K562 (cell line): Measurements from ENCODE around the gene COP1. TPM values are rescaled to one million over a fixed set of nuclear protein-coding genes. Genes with fewer than 3 reads are reported as not detected.

Experiments used
- ATAC-seq: fragments of 200-7000 bp; cut with Tn5 transposase; 3 replicates; pipeline ENCODE4 v1.9.1; 2020; ENCODE audit warnings: moderate library complexity
- BruUV-seq: library from RNA; stranded (reverse); fragments of 400-500 nt; replicated peaks from 2 replicates; lab custom pipeline; 2021; lab: Mats Ljungman, UMichigan
- CTCF ChIA-PET: fragments of 300-600 bp; formaldehyde crosslinking; extraction: SDS; loops from one replicate; lab custom pipeline; 2021; ENCODE audit warnings: low intra/inter-chr PET ratio; lab: Yijun Ruan, JAX
- POLR2A ChIA-PET: fragments of 300-600, 350-650 bp; sonication (Branson Sonifier 250); formaldehyde crosslinking; extraction: SDS; loops from one replicate; lab custom pipeline; 2021; ENCODE audit warnings: antibody characterized with exemption, inconsistent platforms; lab: Yijun Ruan, JAX
- DNase-seq, 4 experiments: peaks; one replicate each; pipeline versions ENCODE4 v3.0.0 to v3.0.0-alpha.2; 2011 to 2018; ENCODE audit warnings: low spot score in 3 of 4, mixed read lengths in 3 of 4; ENCODE audit errors: extremely low read depth in 1 of 4
- FAIRE-seq: peaks from 2 replicates; lab custom pipeline; 2011; peaks lifted over from hg19 to GRCh38; lab: Jason Lieb, UNC
- H2AFZ ChIP-seq: 2 replicates; pipeline ENCODE4 v1.6.0; 2011; ENCODE audit warnings: low read depth, low read length, control low read depth, inconsistent platforms
- H3K27ac ChIP-seq: fragments of 200-600 bp; 3 replicates; pipeline ENCODE4 v1.8.0; 2011; ENCODE audit warnings: low read depth, mild to moderate bottlenecking, control low read depth, inconsistent platforms, low read length, moderate library complexity, mixed read lengths; ENCODE audit errors: extremely low read depth
- H3K27me3 ChIP-seq, 2 experiments: fragments of 300-600 bp in 1 of 2; 2 replicates in 1 of 2; 3 replicates in 1 of 2; pipeline versions ENCODE4 v1.6.0 to v1.8.0; 2011; ENCODE audit warnings: inconsistent platforms in 2 of 2, low read length in 2 of 2, mild to moderate bottlenecking in 1 of 2, mixed read lengths in 1 of 2, moderate library complexity in 1 of 2; ENCODE audit not compliant: control insufficient read depth in 2 of 2, insufficient read depth in 2 of 2
- H3K36me3 ChIP-seq: fragments of 300-600 bp; 3 replicates; pipeline ENCODE4 v1.8.0; 2011; ENCODE audit warnings: mild to moderate bottlenecking, low read length, inconsistent platforms; ENCODE audit not compliant: control insufficient read depth, insufficient read depth
- H3K4me1 ChIP-seq, 2 experiments: fragments of 200-600 bp in 1 of 2; replicated peaks in 1 of 2; 2 replicates in 1 of 2; 3 replicates in 1 of 2; pipeline versions ENCODE4 v1.5.1 to v1.8.0; 2011; ENCODE audit warnings: inconsistent platforms in 2 of 2, low read length in 2 of 2, mild to moderate bottlenecking in 1 of 2, mixed read lengths in 1 of 2, moderate library complexity in 1 of 2; ENCODE audit not compliant: control insufficient read depth in 2 of 2, insufficient read depth in 2 of 2
- H3K4me2 ChIP-seq: 2 replicates; pipeline ENCODE4 v1.6.1; 2011; ENCODE audit warnings: low read length, control low read depth, inconsistent platforms, mixed read lengths; ENCODE audit not compliant: insufficient read depth
- H3K4me3 ChIP-seq: fragments of 200-600 bp; sonication (generic), shearing (Covaris generic); 2 replicates; pipeline ENCODE4 v1.5.1; 2016; ENCODE audit warnings: control low read depth, inconsistent platforms
- H3K79me2 ChIP-seq: fragments of 200-600 bp; 3 replicates; pipeline ENCODE4 v1.8.0; 2011; ENCODE audit warnings: low read length, inconsistent platforms; ENCODE audit not compliant: control insufficient read depth, insufficient read depth
- H3K9ac ChIP-seq, 2 experiments: 2 replicates each; pipeline versions ENCODE4 v1.6.0 to v1.6.1; 2011; ENCODE audit warnings: low read depth in 2 of 2, low read length in 2 of 2, control low read depth in 1 of 2, inconsistent platforms in 1 of 2, mild to moderate bottlenecking in 1 of 2, mixed read lengths in 1 of 2; ENCODE audit not compliant: insufficient read depth in 1 of 2
- H3K9me1 ChIP-seq: one replicate; pipeline ENCODE4 v1.6.0; 2011; ENCODE audit warnings: inconsistent platforms, mild to moderate bottlenecking, low read length, moderate library complexity; ENCODE audit not compliant: control insufficient read depth, insufficient read depth
- H3K9me3 ChIP-seq: replicated peaks from 2 replicates; pipeline ENCODE4 v1.5.1; 2011; ENCODE audit warnings: low read depth, low read length, inconsistent platforms; ENCODE audit not compliant: control insufficient read depth, insufficient read depth
- H4K20me1 ChIP-seq: replicated peaks from 2 replicates; pipeline ENCODE4 v1.6.1; 2011; ENCODE audit warnings: low read length, inconsistent platforms, mixed read lengths; ENCODE audit not compliant: control insufficient read depth, insufficient read depth
- BRF2 ChIP-seq: IDR thresholded peaks from 3 replicates; pipeline ENCODE4 v1.6.1; 2011; ENCODE audit warnings: borderline replicate concordance, mild to moderate bottlenecking; ENCODE audit not compliant: insufficient read length, insufficient read depth
- MTA1 ChIP-seq: fragments of 450-650 bp; IDR thresholded peaks from 2 replicates; pipeline ENCODE4 v1.6.1; 2017; ENCODE audit warnings: borderline replicate concordance
- PHTF2 ChIP-seq: fragments of 250-450 bp; sonication (Bioruptor Pico); IDR thresholded peaks from 2 replicates; pipeline ENCODE4 v1.5.0; 2021; ENCODE audit warnings: mild to moderate bottlenecking
- POLR2A ChIP-seq: fragments of 450-650 bp; conservative IDR thresholded peaks from 2 replicates; pipeline ENCODE4 v1.6.1; 2016
- SIX5 ChIP-seq, 2 experiments: IDR thresholded peaks; 2 replicates each; pipeline ENCODE4 v1.6.1; 2011; ENCODE audit warnings: low read length in 2 of 2, borderline replicate concordance in 1 of 2, low read depth in 1 of 2, mild to moderate bottlenecking in 1 of 2, moderate library complexity in 1 of 2; ENCODE audit not compliant: insufficient read depth in 1 of 2
- ZNF3 ChIP-seq: fragments of 250-450 bp; sonication (Bioruptor Pico); IDR thresholded peaks from 2 replicates; pipeline ENCODE4 v1.5.0; 2021; ENCODE audit warnings: mild to moderate bottlenecking, moderate library complexity
- ZNF445 ChIP-seq: fragments of 250-450 bp; sonication (Bioruptor Pico); IDR thresholded peaks from 2 replicates; pipeline ENCODE4 v1.4.0; 2020; ENCODE audit warnings: low read depth, mild to moderate bottlenecking, moderate library complexity
- WGBS: fragments of 100-300 bp; shearing (Covaris generic); methylation state at CpG from one replicate; pipeline ENCODE4 v1.1.6; 2016; ENCODE audit warnings: low coverage, mixed read lengths; ENCODE audit not compliant: insufficient coverage; ENCODE audit errors: missing lambda C conversion rate; 5-methylcytosine and 5-hydroxymethylcytosine counted together
- in situ Hi-C: fragments of 300-500 bp; cut with MboI; formaldehyde crosslinking; loops from 4 replicates; pipeline ENCODE4 v1.15.0; 2018; ENCODE audit warnings: inconsistent platforms, mixed read lengths
- intact Hi-C: fragments of 100-400 bp; cut with micrococcal nuclease; formaldehyde crosslinking; loops from 2 replicates; pipeline ENCODE4 v1.14.2; 2022
- polyA plus RNA-seq, 8 experiments: library from polyadenylated mRNA; depleted of rRNA in 4 of 8; stranded (reverse) in 5 of 8; unstranded in 3 of 8; fragments of >200 nt; fragmentation: Nextera tagmentation in 2 of 8; fragmentation: Illumina TruSeq in 1 of 8; extraction: Ambion mirVana in 2 of 8; extraction: Trizol in 1 of 8; gene quantifications; 2 replicates each; pipeline versions ENCODE4 v1.2.1 to v1.2.3, GENCODE V29; 2011 to 2014; ENCODE audit warnings: inconsistent platforms in 1 of 8, missing spikeins in 1 of 8
- total RNA-seq, 7 experiments: library from RNA; depleted of rRNA in 6 of 7; stranded (reverse); fragments of >200 nt in 6 of 7; fragmentation: Illumina TruSeq in 2 of 7; extraction: Trizol in 2 of 7; gene quantifications; 2 replicates each; pipeline versions ENCODE4 v1.2.1 to v1.2.3, GENCODE V29; 2011 to 2021; ENCODE audit warnings: low replicate concordance in 1 of 7

The COP1 gene
- total and polyA plus RNA-seq, 9 of the 15 experiments (the other 6 are each of a cell fraction or from before 2014, with no cell fraction given) = 25.8 to 77.7 (median 58.6) TPM

- BruUV-seq = no TSS peak
- H3K9me3 ChIP-seq = no peaks in the 10 kb centered on the region
- no peak overlapping the region for H3K27ac ChIP-seq
- no peak overlapping the region for H3K9ac ChIP-seq
- no peak for ATAC-seq
- no peaks in the 10 kb centered on the region for H3K4me1 ChIP-seq
- in situ Hi-C loops = no loop called here
- no peak overlapping the region for H3K4me2 ChIP-seq
- POLR2A ChIA-PET = interaction anchor here (0.6 kb wide), 1 partner anchor 14 kb away, joined by 3 read pairs; no protein-coding TSS in a partner anchor
- TF ChIP-seq MTA1 (no peak), ZNF445 (CRISPR knock-in tag) (no peak), PHTF2 (no peak), BRF2 (no peak), POLR2A (no peak), SIX5 (IDR thresholded peaks at IDR 0.05; ENCODE audit: borderline replicate concordance in 1 of 2, insufficient read depth in 1 of 2, low read depth in 1 of 2, low read length in 2 of 2) (no peak), ZNF3 (CRISPR knock-in tag) (no peak)
- TF ChIP-seq, all 486 proteins: peak for 0
- Histone ChIP-seq H3K27me3 (no peaks in the 10 kb centered on the region), H2AFZ (no peak overlapping the region), H3K36me3 (no peaks in the 10 kb centered on the region), H3K79me2 (no peaks in the 10 kb centered on the region), H3K9me1 (no peaks in the 10 kb centered on the region), H4K20me1 (no peaks in the 10 kb centered on the region), H3K4me3 (no peak overlapping the region)
- CTCF ChIA-PET = no interaction called here
- intact Hi-C loops = no loop called here
- DNase-seq = no peak
- WGBS = 0% methylated on average over 1 of the region's 1 CpG
- no peak for FAIRE-seq
Observed at GRCh38 chr1:175919001-175919400, 288.1 kb downstream of the COP1 start.
